ENCODE data around the gene NHERF1. TPM values are rescaled to one million over a fixed set of nuclear protein-coding genes. Genes with fewer than 3 reads are reported as not detected.

Gene NHERF1
- total and polyA plus RNA-seq, 2 of the 13 experiments (the other 11 are each of a cell fraction or from before 2014, with no cell fraction given): 169 to 269 TPM

DNA sequence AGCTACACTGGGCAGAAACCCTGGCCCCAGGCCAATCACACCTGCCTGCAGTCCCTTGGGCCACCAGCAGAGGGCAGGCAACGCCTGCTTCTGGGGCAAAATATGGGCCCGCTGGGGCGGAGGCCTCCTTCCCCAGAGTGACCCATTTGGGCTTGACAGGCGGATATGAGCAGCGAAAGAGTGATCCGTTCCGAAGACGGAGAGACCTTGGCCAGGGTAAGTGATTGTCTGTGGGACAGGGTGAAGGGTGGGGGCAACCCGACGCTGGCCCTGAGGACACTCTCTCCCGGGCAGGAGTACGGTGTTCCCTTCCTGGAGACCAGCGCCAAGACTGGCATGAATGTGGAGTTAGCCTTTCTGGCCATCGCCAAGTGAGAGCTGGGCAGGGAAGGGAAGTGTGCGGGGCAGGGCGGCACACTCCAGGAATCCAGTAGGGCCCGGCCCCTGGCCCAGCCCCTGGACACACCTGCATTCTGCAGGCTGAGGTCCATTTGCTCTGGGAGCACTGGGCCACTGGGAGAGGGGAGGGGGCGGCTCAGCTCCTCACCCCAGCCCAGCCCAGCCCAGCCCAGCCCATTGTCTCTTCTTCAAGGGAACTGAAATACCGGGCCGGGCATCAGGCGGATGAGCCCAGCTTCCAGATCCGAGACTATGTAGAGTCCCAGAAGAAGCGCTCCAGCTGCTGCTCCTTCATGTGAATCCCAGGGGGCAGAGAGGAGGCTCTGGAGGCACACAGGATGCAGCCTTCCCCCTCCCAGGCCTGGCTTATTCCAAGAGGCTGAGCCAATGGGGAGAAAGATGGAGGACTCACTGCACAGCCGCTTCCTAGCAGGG is 3.5 kb upstream of the NHERF1 start (continued):
- TF ChIP-seq, protein P1, sequence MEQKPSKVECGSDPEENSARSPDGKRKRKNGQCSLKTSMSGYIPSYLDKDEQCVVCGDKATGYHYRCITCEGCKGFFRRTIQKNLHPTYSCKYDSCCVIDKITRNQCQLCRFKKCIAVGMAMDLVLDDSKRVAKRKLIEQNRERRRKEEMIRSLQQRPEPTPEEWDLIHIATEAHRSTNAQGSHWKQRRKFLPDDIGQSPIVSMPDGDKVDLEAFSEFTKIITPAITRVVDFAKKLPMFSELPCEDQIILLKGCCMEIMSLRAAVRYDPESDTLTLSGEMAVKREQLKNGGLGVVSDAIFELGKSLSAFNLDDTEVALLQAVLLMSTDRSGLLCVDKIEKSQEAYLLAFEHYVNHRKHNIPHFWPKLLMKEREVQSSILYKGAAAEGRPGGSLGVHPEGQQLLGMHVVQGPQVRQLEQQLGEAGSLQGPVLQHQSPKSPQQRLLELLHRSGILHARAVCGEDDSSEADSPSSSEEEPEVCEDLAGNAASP (CRISPR knock-in tag; IDR thresholded peaks at IDR 0.05; ENCODE audit: borderline replicate concordance): peak; percentile 52; the same call in 1 of the 2 replicates
- TF ChIP-seq ZNF772 (CRISPR knock-in tag; IDR thresholded peaks at IDR 0.05): peak; percentile 46; the same call in 1 of the 2 replicates
- TF ChIP-seq SRSF4 (IDR thresholded peaks at IDR 0.05; ENCODE audit: low read depth, low read length, poor library complexity, severe bottlenecking): no peak
- TF ChIP-seq, protein P2, sequence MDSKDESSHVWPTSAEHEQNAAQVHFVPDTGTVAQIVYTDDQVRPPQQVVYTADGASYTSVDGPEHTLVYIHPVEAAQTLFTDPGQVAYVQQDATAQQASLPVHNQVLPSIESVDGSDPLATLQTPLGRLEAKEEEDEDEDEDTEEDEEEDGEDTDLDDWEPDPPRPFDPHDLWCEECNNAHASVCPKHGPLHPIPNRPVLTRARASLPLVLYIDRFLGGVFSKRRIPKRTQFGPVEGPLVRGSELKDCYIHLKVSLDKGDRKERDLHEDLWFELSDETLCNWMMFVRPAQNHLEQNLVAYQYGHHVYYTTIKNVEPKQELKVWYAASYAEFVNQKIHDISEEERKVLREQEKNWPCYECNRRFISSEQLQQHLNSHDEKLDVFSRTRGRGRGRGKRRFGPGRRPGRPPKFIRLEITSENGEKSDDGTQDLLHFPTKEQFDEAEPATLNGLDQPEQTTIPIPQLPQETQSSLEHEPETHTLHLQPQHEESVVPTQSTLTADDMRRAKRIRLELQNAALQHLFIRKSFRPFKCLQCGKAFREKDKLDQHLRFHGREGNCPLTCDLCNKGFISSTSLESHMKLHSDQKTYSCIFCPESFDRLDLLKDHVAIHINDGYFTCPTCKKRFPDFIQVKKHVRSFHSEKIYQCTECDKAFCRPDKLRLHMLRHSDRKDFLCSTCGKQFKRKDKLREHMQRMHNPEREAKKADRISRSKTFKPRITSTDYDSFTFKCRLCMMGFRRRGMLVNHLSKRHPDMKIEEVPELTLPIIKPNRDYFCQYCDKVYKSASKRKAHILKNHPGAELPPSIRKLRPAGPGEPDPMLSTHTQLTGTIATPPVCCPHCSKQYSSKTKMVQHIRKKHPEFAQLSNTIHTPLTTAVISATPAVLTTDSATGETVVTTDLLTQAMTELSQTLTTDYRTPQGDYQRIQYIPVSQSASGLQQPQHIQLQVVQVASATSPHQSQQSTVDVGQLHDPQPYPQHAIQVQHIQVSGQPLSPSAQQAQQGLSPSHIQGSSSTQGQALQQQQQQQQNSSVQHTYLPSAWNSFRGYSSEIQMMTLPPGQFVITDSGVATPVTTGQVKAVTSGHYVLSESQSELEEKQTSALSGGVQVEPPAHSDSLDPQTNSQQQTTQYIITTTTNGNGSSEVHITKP (CRISPR knock-in tag; IDR thresholded peaks at IDR 0.05; ENCODE audit: low read depth): peak; percentile 71; the same call in 1 of the 2 replicates
- no peak for TF ChIP-seq TBX3 (IDR thresholded peaks at IDR 0.05; ENCODE audit: borderline replicate concordance)
- TF ChIP-seq NFIB (CRISPR knock-in tag; IDR thresholded peaks at IDR 0.05; ENCODE audit: borderline replicate concordance): no peak
- no peak for TF ChIP-seq PLRG1 (conservative IDR thresholded peaks at IDR 0.05)
- no peak for TF ChIP-seq ZNF569 (CRISPR knock-in tag; IDR thresholded peaks at IDR 0.05; ENCODE audit: borderline replicate concordance)
- peak; percentile 91; the same call in 1 of the 2 replicates for TF ChIP-seq TSC22D2 (CRISPR knock-in tag; IDR thresholded peaks at IDR 0.05; ENCODE audit: borderline replicate concordance)
- TF ChIP-seq, protein P3, sequence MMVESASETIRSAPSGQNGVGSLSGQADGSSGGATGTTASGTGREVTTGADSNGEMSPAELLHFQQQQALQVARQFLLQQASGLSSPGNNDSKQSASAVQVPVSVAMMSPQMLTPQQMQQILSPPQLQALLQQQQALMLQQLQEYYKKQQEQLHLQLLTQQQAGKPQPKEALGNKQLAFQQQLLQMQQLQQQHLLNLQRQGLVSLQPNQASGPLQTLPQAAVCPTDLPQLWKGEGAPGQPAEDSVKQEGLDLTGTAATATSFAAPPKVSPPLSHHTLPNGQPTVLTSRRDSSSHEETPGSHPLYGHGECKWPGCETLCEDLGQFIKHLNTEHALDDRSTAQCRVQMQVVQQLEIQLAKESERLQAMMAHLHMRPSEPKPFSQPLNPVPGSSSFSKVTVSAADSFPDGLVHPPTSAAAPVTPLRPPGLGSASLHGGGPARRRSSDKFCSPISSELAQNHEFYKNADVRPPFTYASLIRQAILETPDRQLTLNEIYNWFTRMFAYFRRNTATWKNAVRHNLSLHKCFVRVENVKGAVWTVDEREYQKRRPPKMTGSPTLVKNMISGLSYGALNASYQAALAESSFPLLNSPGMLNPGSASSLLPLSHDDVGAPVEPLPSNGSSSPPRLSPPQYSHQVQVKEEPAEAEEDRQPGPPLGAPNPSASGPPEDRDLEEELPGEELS (CRISPR knock-in tag; IDR thresholded peaks at IDR 0.05): 0 out of 2 replicates have a peak, but pooled peaks have one; percentile 35
- peak; percentile 83 for TF ChIP-seq KDM5B (CRISPR knock-in tag; IDR thresholded peaks at IDR 0.05; ENCODE audit: borderline replicate concordance)
- TF ChIP-seq TBL1XR1 (IDR thresholded peaks at IDR 0.05; ENCODE audit: borderline replicate concordance, low read length, partially characterized antibody): peak; percentile 29
- TF ChIP-seq REXO4 (CRISPR knock-in tag; IDR thresholded peaks at IDR 0.05; ENCODE audit: borderline replicate concordance): no peak
- no peak for TF ChIP-seq IKZF1 (IDR thresholded peaks at IDR 0.05)
- no peak for TF ChIP-seq ATRX (CRISPR knock-in tag; IDR thresholded peaks at IDR 0.05; ENCODE audit: borderline replicate concordance)
- TF ChIP-seq ZNF343 (CRISPR knock-in tag; IDR thresholded peaks at IDR 0.05): no peak
- no peak for TF ChIP-seq ZNF790 (CRISPR knock-in tag; IDR thresholded peaks at IDR 0.05; ENCODE audit: borderline replicate concordance)
- no peak for TF ChIP-seq CBX2 (IDR thresholded peaks at IDR 0.05; ENCODE audit: low read depth, low read length)
- TF ChIP-seq CBX2 (CRISPR knock-in tag; IDR thresholded peaks at IDR 0.05; ENCODE audit: low read depth): no peak
- TF ChIP-seq KLF12 (CRISPR knock-in tag; IDR thresholded peaks at IDR 0.05; ENCODE audit: borderline replicate concordance): 0 out of 2 replicates have a peak, but pooled peaks have one; percentile 79
- no peak for TF ChIP-seq ATF7-NPFF (CRISPR knock-in tag; IDR thresholded peaks at IDR 0.05; ENCODE audit: low read depth)
- TF ChIP-seq PRMT3 (CRISPR knock-in tag; IDR thresholded peaks at IDR 0.05; ENCODE audit: borderline replicate concordance, low read depth): no peak
- no peak; the same call in 1 of the 2 replicates for TF ChIP-seq CEBPG (CRISPR knock-in tag; IDR thresholded peaks at IDR 0.05)
